Measurements from ENCODE around the gene NR3C2.

GRCh38 chr4:148097801-148098200 lies 344.4 kb downstream of the NR3C2 start:
- TF ChIP-seq EGR1 (IDR thresholded peaks at IDR 0.05; ENCODE audit: low read depth in 2 of 2) (no peak), SP1 (IDR thresholded peaks at IDR 0.05) (no peak), TAF1 (conservative IDR thresholded peaks at IDR 0.05) (no peak), RAD21 (IDR thresholded peaks at IDR 0.05) (no peak), GABPA (IDR thresholded peaks at IDR 0.05 in 1 of 2, conservative IDR thresholded peaks at IDR 0.05 in 1 of 2) (no peak), YY1 (IDR thresholded peaks at IDR 0.05) (no peak), ZBTB33 (IDR thresholded peaks at IDR 0.05) (no peak), RXRA (IDR thresholded peaks at IDR 0.05) (no peak), FOXA1 (IDR thresholded peaks at IDR 0.05) (no peak)
- TF ChIP-seq, protein P1, sequence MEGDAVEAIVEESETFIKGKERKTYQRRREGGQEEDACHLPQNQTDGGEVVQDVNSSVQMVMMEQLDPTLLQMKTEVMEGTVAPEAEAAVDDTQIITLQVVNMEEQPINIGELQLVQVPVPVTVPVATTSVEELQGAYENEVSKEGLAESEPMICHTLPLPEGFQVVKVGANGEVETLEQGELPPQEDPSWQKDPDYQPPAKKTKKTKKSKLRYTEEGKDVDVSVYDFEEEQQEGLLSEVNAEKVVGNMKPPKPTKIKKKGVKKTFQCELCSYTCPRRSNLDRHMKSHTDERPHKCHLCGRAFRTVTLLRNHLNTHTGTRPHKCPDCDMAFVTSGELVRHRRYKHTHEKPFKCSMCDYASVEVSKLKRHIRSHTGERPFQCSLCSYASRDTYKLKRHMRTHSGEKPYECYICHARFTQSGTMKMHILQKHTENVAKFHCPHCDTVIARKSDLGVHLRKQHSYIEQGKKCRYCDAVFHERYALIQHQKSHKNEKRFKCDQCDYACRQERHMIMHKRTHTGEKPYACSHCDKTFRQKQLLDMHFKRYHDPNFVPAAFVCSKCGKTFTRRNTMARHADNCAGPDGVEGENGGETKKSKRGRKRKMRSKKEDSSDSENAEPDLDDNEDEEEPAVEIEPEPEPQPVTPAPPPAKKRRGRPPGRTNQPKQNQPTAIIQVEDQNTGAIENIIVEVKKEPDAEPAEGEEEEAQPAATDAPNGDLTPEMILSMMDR (IDR thresholded peaks at IDR 0.05; ENCODE audit: low read depth, low read length, missing input control) = no peak
- TF ChIP-seq, protein P2, sequence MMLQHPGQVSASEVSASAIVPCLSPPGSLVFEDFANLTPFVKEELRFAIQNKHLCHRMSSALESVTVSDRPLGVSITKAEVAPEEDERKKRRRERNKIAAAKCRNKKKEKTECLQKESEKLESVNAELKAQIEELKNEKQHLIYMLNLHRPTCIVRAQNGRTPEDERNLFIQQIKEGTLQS (IDR thresholded peaks at IDR 0.05) = no peak
- TF ChIP-seq, protein P3, sequence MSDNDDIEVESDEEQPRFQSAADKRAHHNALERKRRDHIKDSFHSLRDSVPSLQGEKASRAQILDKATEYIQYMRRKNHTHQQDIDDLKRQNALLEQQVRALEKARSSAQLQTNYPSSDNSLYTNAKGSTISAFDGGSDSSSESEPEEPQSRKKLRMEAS (IDR thresholded peaks at IDR 0.05) = no peak
- TF ChIP-seq, protein P4, sequence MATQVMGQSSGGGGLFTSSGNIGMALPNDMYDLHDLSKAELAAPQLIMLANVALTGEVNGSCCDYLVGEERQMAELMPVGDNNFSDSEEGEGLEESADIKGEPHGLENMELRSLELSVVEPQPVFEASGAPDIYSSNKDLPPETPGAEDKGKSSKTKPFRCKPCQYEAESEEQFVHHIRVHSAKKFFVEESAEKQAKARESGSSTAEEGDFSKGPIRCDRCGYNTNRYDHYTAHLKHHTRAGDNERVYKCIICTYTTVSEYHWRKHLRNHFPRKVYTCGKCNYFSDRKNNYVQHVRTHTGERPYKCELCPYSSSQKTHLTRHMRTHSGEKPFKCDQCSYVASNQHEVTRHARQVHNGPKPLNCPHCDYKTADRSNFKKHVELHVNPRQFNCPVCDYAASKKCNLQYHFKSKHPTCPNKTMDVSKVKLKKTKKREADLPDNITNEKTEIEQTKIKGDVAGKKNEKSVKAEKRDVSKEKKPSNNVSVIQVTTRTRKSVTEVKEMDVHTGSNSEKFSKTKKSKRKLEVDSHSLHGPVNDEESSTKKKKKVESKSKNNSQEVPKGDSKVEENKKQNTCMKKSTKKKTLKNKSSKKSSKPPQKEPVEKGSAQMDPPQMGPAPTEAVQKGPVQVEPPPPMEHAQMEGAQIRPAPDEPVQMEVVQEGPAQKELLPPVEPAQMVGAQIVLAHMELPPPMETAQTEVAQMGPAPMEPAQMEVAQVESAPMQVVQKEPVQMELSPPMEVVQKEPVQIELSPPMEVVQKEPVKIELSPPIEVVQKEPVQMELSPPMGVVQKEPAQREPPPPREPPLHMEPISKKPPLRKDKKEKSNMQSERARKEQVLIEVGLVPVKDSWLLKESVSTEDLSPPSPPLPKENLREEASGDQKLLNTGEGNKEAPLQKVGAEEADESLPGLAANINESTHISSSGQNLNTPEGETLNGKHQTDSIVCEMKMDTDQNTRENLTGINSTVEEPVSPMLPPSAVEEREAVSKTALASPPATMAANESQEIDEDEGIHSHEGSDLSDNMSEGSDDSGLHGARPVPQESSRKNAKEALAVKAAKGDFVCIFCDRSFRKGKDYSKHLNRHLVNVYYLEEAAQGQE (IDR thresholded peaks at IDR 0.05) = no peak
